HT1080 (cell line): ENCODE measurements around the gene DEK. TPM values are rescaled to one million over a fixed set of nuclear protein-coding genes. Genes with fewer than 3 reads are reported as not detected.
"Not testable (repeated sequence)": the region's sequence is repeated elsewhere in the genome, so short reads cannot be mapped to it uniquely, and the experiment has no call there.

Source experiments
- DNase-seq: peaks from one replicate; pipeline ENCODE4 v3.0.0-alpha.2; 2015; ENCODE audit warnings: low read depth
- small RNA-seq: library from RNA; depleted of rRNA; stranded (forward); fragments of <200 nt; gene quantifications from one replicate; pipeline ENCODE3, GENCODE V24; 2014
- total RNA-seq: library from RNA; depleted of rRNA; stranded (reverse); fragments of >200 nt; shearing (Covaris generic); gene quantifications from 2 replicates; pipeline ENCODE4 v1.2.3, GENCODE V29; 2014; rRNA removed

Gene DEK
- total RNA-seq, 1 experiment from 2014 or later, result 195 TPM

DNA sequence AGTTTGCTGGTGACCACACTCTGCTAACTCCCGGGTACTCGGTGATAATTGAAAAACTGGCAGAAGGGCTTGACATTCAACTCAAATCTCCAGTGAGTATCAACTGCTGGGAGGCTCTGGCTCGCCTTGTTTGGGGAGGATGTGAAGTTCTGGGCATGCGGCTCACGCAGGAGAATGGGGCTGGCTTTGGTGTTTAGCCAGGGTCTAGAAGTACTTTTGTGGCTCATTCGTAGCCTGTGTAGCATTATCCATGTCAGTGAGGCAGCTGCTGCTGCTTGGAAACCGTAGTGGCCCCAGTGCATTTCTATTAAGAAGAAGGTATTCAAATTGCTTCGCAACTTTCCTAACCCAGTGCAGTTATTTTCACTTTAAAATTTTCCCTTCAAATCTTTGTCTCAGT is 56.9 kb downstream of the DEK start:
- no peak for DNase-seq

DNA sequence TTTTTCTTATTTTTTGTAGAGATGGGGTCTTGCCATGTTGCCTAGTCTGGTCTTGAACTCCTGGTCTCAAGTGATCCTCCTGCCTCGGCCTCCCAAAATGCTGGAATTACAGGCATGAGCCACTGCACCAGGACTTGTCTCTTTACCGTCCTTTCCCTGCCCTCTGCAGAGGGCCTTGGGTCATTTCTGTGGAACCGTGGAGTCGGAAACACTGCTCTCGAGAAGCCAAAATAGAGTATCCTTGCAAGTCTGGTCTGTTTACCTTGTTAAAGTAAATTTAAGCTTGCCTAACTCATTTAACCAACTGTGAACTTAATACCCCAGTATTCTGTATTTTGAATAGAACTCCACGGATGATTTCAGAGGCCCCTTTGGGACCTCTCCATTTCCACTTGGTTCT is 57.7 kb downstream of the DEK start:
- no peak for DNase-seq

DNA sequence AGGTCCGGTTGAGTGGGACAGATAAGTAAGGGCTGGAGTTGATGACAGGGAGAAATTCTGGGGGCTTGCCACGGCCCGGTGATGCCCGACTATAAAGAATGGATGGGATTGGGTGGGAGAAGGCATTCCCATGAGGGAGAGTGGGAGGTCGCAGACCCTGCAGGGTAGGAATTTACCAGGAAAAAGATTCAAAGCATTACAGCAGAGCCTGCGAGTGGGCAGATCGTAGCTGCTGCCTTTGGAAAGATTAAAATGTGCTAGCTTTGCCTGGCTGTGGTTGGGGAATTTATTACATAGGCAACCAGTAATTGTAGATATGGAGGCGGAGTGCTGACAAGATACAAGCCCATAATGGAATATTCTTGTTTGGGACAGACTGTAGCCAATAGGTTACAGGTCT is 59.6 kb downstream of the DEK start:
- DNase-seq, result no peak

DNA sequence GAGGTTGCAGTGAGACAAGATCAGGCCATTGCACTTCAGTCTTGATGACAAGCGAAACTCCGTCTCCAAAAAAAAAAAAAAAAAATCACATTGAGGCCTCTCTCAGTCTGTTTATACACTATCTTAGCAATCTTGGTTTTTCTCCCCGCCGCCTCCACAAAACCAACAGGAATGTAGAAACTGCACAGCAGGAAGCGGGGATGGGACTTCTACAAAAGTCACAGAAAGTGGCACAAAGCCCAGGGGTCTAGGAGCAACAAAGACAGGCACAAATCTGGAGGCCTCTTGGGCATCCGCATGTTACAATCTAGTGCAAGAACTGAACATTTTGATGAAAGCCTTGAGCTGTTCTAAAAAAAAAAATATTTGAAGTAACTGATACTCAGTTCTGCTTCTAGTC is 60.5 kb downstream of the DEK start:
- no peak for DNase-seq

DNA sequence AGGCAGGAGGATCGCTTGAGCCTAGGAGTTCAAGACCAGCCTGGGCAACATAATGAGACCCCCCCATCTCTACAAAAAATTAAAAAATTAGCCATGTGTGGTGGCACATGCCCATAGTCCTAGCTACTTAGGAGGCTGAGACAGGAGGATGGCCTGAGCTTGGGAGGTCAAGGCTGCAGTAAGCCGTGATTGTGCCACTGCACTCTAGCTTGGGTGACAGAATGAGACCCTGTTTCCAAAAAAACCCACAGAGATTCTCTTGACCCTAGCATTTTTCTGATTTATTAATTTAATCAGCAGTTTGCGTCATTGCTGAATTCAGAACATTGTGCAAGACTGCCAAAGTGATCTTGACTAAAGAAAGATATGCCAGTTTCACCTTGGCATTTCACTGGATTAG is 72.3 kb downstream of the DEK start:
- no peak for DNase-seq

DNA sequence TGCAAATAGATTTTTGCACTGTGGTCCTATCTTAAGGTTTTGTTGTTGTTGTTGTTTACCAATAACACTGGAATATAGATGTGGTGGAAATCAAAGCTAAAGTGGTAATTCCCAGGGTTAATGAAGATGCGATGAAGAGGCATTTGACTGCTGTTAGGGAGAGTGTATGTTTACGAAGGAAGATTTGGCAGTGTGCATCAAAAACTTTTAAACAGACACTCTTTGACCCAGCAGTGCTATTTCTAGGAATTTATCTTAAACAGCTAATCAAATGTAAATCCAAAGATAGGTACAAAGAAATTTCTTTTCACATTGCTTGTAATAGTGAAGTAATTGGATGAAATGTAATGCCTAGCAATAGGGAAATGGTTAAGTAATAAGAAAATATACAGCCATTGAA is 75.1 kb downstream of the DEK start:
- DNase-seq, result no peak

DNA sequence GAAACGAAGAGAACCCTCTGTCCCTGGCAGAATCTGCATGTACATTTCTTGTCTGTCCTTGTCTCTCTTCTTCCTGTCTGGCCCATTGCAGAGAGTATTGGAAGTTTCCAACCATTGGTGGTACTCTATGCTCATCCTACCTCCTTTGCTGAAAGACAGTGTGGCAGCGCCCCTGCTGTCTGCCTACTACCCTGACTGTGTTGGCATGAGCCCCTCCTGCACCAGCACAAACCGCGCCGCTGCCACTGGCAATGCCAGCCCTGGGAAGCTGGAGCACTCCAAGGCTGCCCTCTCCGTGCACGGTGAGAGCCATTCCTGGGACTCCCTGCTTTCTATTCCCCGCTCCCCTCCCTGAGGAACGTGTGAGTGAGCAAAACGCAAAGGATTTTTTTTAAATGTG is 76.6 kb downstream of the DEK start:
- DNase-seq, result no peak

DNA sequence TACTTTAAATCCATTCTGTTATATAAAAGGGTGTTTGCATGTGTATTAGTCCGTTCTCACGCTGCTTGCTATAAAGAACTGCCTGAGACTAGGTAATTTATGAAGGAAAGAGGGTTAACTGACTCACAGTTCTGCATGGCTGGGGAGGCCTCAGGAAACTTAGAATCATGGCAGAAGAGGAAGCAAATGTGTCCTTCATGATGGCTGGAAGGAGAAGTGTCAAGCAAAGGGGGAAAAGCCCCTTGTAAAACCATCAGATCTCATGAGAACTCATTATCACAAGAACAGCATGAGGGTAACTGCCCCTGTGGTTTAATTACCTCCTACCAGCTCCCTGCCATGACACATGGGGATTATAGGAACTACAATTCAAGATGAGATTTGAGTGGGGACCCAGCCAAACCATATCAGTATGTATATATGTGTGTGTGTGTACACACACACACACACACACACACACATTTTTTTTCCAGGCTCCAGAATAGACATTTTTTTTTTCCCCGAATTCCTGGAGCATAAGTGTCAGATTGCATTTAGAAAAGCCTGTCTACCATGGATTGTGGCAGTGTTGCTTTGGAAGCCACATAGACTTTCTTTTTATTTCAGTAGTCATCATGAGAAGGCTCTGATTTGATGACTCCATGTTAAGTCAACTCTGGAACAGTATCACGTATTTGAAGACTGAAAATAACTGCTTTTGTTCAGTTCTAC is 77.6 kb downstream of the DEK start:
- no peak for DNase-seq

DNA sequence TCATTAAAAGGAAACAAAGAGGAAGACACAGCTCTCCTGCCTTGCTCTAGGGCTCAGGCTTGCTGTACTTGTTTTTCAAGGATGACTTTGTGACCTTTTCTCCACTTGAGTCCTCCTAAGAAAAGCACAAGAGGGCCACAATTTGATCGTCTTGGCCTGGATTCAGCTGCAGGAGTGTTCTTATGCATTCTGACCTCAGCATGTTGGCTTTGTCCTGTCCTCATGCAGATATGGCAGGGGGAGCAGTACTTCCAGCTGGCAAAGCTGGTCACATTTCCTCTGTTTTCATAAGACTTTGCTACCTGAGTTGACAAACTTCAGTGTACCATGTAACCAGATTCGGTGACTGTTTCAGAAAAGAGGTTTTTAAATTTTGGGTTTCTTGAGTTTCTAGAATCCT is 78.3 kb downstream of the DEK start:
- no peak for DNase-seq

DNA sequence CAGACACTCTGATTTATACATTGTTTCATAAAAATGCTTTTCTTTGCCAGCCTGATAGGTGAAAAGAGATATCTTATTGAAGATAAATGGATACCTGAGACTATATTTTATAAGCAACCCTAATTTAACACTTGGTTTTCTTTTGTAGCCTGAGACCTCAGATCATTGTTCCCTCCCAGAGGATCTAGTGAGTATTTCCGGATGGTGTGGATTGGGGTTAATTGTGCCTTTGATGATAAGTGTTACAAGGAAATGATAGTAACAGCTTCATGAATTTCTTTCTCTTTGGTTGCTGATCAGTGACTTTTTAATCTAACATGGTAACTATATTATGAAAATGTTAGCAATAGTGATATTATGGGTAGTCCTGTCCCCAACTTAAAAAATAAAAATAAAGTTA is 78.7 kb downstream of the DEK start:
- no peak for DNase-seq

DNA sequence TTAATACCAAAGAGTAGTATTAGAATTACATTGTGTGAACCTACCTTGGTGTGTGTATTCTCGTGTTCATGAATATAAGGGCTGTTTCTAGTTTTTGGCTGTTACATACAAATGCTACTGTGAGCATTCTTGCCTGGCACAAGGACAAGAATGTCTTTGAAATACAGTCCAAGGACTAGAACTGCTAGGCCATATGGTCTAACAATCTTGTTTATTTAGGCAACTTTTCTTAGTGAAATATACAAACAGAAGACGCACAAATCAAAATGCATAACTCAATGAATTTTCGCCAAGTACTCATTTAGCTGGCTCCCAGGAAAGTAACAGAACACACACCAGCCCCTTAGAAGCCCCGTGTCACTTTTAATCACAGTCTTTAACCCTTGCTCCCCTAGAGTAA is 80.6 kb downstream of the DEK start:
- no peak for DNase-seq

DNA sequence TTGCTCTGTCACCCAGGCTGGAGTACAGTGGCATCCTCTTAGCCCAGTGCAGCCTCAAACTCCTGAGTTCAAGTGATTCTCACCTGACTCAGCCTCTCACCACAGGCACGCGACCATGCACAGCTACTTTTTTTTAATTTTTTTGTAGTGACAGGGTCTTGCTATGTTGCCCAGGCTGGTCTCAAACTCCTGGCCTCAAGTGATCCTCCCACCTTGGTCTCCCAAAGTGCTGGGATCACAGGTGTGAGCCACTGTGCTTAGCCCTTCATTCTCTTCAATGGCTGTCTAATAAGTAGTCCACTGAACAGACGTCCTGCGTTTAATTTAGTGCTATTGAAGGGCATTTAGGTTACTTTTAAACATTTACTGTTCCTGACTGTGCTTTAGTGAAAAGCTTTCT is 81.8 kb downstream of the DEK start:
- no peak for DNase-seq

DNA sequence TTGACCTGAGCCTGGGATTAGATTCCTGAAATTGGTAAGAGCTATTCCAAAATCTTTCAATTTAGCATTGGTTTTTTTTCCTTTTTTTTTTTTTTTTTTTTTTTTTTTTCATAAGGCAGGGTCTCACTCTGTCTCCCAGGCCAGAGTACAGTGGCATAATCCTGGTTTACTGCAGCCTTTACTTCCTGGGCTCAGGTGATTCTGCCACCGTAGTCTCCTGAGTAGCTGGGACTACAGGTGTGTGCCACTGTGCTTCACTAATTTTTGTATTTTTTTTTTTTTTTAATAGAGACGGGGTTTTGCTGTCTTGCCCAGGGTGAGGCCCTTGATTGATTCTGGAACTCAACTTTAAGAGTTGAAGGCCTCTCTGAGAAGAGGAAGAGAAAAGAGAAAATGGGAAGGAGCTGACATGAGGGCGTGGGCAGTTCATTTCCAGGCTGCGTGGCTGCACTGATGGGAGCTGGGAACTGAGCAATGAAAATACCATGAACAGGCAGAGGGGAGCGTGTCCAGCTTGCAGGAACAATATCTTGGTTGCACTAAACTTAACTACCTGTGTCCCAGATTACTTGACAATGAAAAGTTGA is 84.5 kb downstream of the DEK start:
- DNase-seq, result no peak

DNA sequence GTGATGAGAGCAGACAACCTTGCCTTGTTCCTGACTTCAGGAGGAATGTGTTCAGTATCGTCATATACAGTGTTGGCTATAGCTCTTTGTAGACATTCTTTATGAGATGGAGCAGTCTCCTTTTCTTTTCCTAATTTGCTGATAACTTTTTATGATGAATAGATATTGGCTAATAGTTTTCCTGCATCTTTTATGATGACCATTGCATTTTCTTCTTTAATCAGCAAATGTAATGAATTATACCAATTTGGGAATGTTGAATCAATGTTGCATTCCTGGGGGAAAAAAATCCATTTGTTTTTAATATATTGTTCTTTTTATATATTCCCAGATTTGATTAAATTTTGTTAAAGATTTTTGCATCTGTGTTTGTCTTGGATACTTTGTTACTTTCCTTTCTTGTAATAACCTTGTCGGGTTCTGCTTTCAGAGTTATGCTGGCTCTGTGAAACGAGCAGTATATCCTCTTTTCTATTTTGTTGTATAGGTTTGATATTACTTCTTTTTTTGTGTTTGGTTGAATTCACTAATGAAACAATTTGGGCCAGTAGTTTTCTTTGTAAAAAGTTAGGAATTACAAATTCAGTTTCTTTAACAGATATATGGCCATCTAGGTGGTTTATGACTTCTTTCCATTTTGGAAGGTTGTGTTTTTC is 85.2 kb downstream of the DEK start:
- DNase-seq, result no peak

DNA sequence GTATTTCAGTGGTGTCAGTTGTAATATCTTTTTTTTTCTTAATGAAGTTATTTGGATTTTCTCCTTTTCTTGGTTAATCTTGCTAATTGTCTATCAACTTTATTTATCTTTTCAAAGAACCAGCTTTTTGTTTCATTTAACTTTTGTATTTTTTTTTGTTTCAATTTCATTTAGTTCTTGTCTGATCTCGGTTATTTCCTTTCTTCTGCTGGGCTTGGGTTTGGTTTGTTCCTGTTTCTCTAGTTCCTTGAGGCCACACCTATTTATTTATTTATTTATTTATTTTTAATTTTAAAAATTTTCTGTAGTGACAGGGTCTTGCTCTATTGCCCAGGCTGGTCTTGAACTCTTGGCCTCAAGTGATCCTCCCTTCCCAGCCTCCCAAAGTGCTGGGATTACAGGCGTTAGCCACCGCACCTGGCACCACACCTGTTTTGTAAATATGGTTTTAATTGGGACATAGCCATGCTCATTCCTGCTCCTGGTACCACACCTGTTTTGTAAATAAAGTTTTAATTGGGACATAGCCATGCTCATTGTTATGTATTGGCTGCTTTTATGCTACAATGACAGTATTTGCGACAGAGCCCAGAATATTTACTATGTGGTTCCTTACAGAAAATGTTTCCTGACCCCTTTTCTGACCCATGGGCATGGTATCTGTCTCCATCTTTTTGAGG is 86.9 kb downstream of the DEK start:
- DNase-seq, result no peak

DNA sequence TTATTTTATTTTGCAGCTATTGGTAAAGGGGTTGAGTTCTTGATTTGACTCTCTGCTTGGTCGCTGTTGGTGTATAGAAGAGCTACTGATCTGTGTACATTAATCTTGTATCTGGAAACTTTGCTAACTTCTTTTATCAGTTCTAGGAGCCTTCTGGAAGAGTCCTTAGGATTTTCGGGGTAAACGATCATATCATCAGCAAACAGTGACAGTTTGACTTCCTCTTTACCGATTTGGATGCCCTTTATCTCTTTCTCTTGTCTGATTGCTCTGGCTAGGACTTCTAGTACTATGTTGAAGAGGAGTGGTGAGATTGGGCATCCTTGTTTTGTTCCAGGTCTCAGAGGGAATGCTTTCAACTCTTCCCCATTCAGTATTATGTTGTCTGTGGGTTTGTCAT is 88.1 kb downstream of the DEK start:
- DNase-seq, result not testable (repeated sequence)

Small RNAs within 50 kb of the gene (small RNA-seq; reads per million reads assigned to genes)
- gene AL138825.1, result not detected
- gene RF00019, result not detected
- gene RNU6-263P, result not detected

Other genes starting within 250 kb of the DEK start
- gene NHLRC1, start 141.9 kb downstream of the DEK start, total RNA-seq, result 0.31 TPM in 1 of 2 replicates, not detected in the other
- 7.5 and 9.6 TPM in 2 replicates for gene TPMT, start 109.5 kb downstream of the DEK start, total RNA-seq
- gene KDM1B, start 109.1 kb downstream of the DEK start, total RNA-seq, result 13.1 and 25.3 TPM in 2 replicates
- gene RNF144B, start 122.8 kb upstream of the DEK start, total RNA-seq, result 1.1 and 1.3 TPM in 2 replicates